K562 (cell line): Measurements from ENCODE around the gene CTIF. TPM values are rescaled to one million over a fixed set of nuclear protein-coding genes. Genes with fewer than 3 reads are reported as not detected.

Experiments used
- ATAC-seq: fragments of 200-7000 bp; cut with Tn5 transposase; 3 replicates; pipeline ENCODE4 v1.9.1; 2020; ENCODE audit warnings: moderate library complexity
- BruUV-seq: library from RNA; stranded (reverse); fragments of 400-500 nt; replicated peaks from 2 replicates; lab custom pipeline; 2021; lab: Mats Ljungman, UMichigan
- CTCF ChIA-PET: fragments of 300-600 bp; formaldehyde crosslinking; extraction: SDS; loops from one replicate; lab custom pipeline; 2021; ENCODE audit warnings: low intra/inter-chr PET ratio; lab: Yijun Ruan, JAX
- POLR2A ChIA-PET: fragments of 300-600, 350-650 bp; sonication (Branson Sonifier 250); formaldehyde crosslinking; extraction: SDS; loops from one replicate; lab custom pipeline; 2021; ENCODE audit warnings: antibody characterized with exemption, inconsistent platforms; lab: Yijun Ruan, JAX
- DNase-seq, 4 experiments: peaks; one replicate each; pipeline versions ENCODE4 v3.0.0 to v3.0.0-alpha.2; 2011 to 2018; ENCODE audit warnings: low spot score in 3 of 4, mixed read lengths in 3 of 4; ENCODE audit errors: extremely low read depth in 1 of 4
- FAIRE-seq: peaks from 2 replicates; lab custom pipeline; 2011; peaks lifted over from hg19 to GRCh38; lab: Jason Lieb, UNC
- H2AFZ ChIP-seq: 2 replicates; pipeline ENCODE4 v1.6.0; 2011; ENCODE audit warnings: low read depth, low read length, control low read depth, inconsistent platforms
- H3K27ac ChIP-seq: fragments of 200-600 bp; 3 replicates; pipeline ENCODE4 v1.8.0; 2011; ENCODE audit warnings: low read depth, mild to moderate bottlenecking, control low read depth, inconsistent platforms, low read length, moderate library complexity, mixed read lengths; ENCODE audit errors: extremely low read depth
- H3K27me3 ChIP-seq, 2 experiments: fragments of 300-600 bp in 1 of 2; 2 replicates in 1 of 2; 3 replicates in 1 of 2; pipeline versions ENCODE4 v1.6.0 to v1.8.0; 2011; ENCODE audit warnings: inconsistent platforms in 2 of 2, low read length in 2 of 2, mild to moderate bottlenecking in 1 of 2, mixed read lengths in 1 of 2, moderate library complexity in 1 of 2; ENCODE audit not compliant: control insufficient read depth in 2 of 2, insufficient read depth in 2 of 2
- H3K36me3 ChIP-seq: fragments of 300-600 bp; 3 replicates; pipeline ENCODE4 v1.8.0; 2011; ENCODE audit warnings: mild to moderate bottlenecking, low read length, inconsistent platforms; ENCODE audit not compliant: control insufficient read depth, insufficient read depth
- H3K4me1 ChIP-seq, 2 experiments: fragments of 200-600 bp in 1 of 2; replicated peaks in 1 of 2; 2 replicates in 1 of 2; 3 replicates in 1 of 2; pipeline versions ENCODE4 v1.5.1 to v1.8.0; 2011; ENCODE audit warnings: inconsistent platforms in 2 of 2, low read length in 2 of 2, mild to moderate bottlenecking in 1 of 2, mixed read lengths in 1 of 2, moderate library complexity in 1 of 2; ENCODE audit not compliant: control insufficient read depth in 2 of 2, insufficient read depth in 2 of 2
- H3K4me2 ChIP-seq: 2 replicates; pipeline ENCODE4 v1.6.1; 2011; ENCODE audit warnings: low read length, control low read depth, inconsistent platforms, mixed read lengths; ENCODE audit not compliant: insufficient read depth
- H3K4me3 ChIP-seq: fragments of 200-600 bp; sonication (generic), shearing (Covaris generic); 2 replicates; pipeline ENCODE4 v1.5.1; 2016; ENCODE audit warnings: control low read depth, inconsistent platforms
- H3K79me2 ChIP-seq: fragments of 200-600 bp; 3 replicates; pipeline ENCODE4 v1.8.0; 2011; ENCODE audit warnings: low read length, inconsistent platforms; ENCODE audit not compliant: control insufficient read depth, insufficient read depth
- H3K9ac ChIP-seq, 2 experiments: 2 replicates each; pipeline versions ENCODE4 v1.6.0 to v1.6.1; 2011; ENCODE audit warnings: low read depth in 2 of 2, low read length in 2 of 2, control low read depth in 1 of 2, inconsistent platforms in 1 of 2, mild to moderate bottlenecking in 1 of 2, mixed read lengths in 1 of 2; ENCODE audit not compliant: insufficient read depth in 1 of 2
- H3K9me1 ChIP-seq: one replicate; pipeline ENCODE4 v1.6.0; 2011; ENCODE audit warnings: inconsistent platforms, mild to moderate bottlenecking, low read length, moderate library complexity; ENCODE audit not compliant: control insufficient read depth, insufficient read depth
- H3K9me3 ChIP-seq: replicated peaks from 2 replicates; pipeline ENCODE4 v1.5.1; 2011; ENCODE audit warnings: low read depth, low read length, inconsistent platforms; ENCODE audit not compliant: control insufficient read depth, insufficient read depth
- H4K20me1 ChIP-seq: replicated peaks from 2 replicates; pipeline ENCODE4 v1.6.1; 2011; ENCODE audit warnings: low read length, inconsistent platforms, mixed read lengths; ENCODE audit not compliant: control insufficient read depth, insufficient read depth
- CREB3L1 ChIP-seq: fragments of 450-650 bp; IDR thresholded peaks from 2 replicates; pipeline ENCODE4 v1.6.1; 2014; ENCODE audit warnings: low read depth, mild to moderate bottlenecking, moderate library complexity, borderline replicate concordance
- GTF2B ChIP-seq: IDR thresholded peaks from 2 replicates; pipeline ENCODE4 v1.6.1; 2011; ENCODE audit not compliant: insufficient read length; ENCODE audit errors: extremely low read depth
- PML ChIP-seq: IDR thresholded peaks from 2 replicates; pipeline ENCODE4 v1.6.1; 2012; ENCODE audit warnings: low read length, inconsistent platforms
- RBFOX2 ChIP-seq: fragments of 200-400 bp; formaldehyde crosslinking; IDR thresholded peaks from 2 replicates; pipeline ENCODE4 v1.6.1; 2017; ENCODE audit warnings: low read depth, mild to moderate bottlenecking, low read length, moderate library complexity
- SMAD2 ChIP-seq: fragments of 150-350 bp; IDR thresholded peaks from 2 replicates; pipeline ENCODE4 v1.6.1; 2014; ENCODE audit warnings: low read depth, mild to moderate bottlenecking, low read length
- ZKSCAN3 ChIP-seq: fragments of 250-450 bp; sonication (Bioruptor Pico); IDR thresholded peaks from 2 replicates; pipeline ENCODE4 v1.4.0; 2020
- ZNF764 ChIP-seq: fragments of 250-450 bp; sonication (Bioruptor Pico); IDR thresholded peaks from 2 replicates; pipeline ENCODE4 v1.4.0; 2020; ENCODE audit warnings: low read depth, mild to moderate bottlenecking, moderate library complexity
- WGBS: fragments of 100-300 bp; shearing (Covaris generic); methylation state at CpG from one replicate; pipeline ENCODE4 v1.1.6; 2016; ENCODE audit warnings: low coverage, mixed read lengths; ENCODE audit not compliant: insufficient coverage; ENCODE audit errors: missing lambda C conversion rate; 5-methylcytosine and 5-hydroxymethylcytosine counted together
- in situ Hi-C: fragments of 300-500 bp; cut with MboI; formaldehyde crosslinking; loops from 4 replicates; pipeline ENCODE4 v1.15.0; 2018; ENCODE audit warnings: inconsistent platforms, mixed read lengths
- intact Hi-C: fragments of 100-400 bp; cut with micrococcal nuclease; formaldehyde crosslinking; loops from 2 replicates; pipeline ENCODE4 v1.14.2; 2022
- polyA plus RNA-seq, 8 experiments: library from polyadenylated mRNA; depleted of rRNA in 4 of 8; stranded (reverse) in 5 of 8; unstranded in 3 of 8; fragments of >200 nt; fragmentation: Nextera tagmentation in 2 of 8; fragmentation: Illumina TruSeq in 1 of 8; extraction: Ambion mirVana in 2 of 8; extraction: Trizol in 1 of 8; gene quantifications; 2 replicates each; pipeline versions ENCODE4 v1.2.1 to v1.2.3, GENCODE V29; 2011 to 2014; ENCODE audit warnings: inconsistent platforms in 1 of 8, missing spikeins in 1 of 8
- total RNA-seq, 7 experiments: library from RNA; depleted of rRNA in 6 of 7; stranded (reverse); fragments of >200 nt in 6 of 7; fragmentation: Illumina TruSeq in 2 of 7; extraction: Trizol in 2 of 7; gene quantifications; 2 replicates each; pipeline versions ENCODE4 v1.2.1 to v1.2.3, GENCODE V29; 2011 to 2021; ENCODE audit warnings: low replicate concordance in 1 of 7
- TF ChIP-seq, protein P1 (sequence below): fragments of 250-450 bp; sonication (Bioruptor Pico); IDR thresholded peaks from 2 replicates; pipeline ENCODE4 v1.5.0; 2021; ENCODE audit warnings: mild to moderate bottlenecking, moderate library complexity
- TF ChIP-seq, protein P2 (sequence below): fragments of 250-450 bp; sonication (Bioruptor Pico); IDR thresholded peaks from 2 replicates; pipeline ENCODE4 v1.4.0; 2020; ENCODE audit warnings: mild to moderate bottlenecking, moderate library complexity, borderline replicate concordance
- TF ChIP-seq, protein P3 (sequence below): fragments of 450-650 bp; formaldehyde crosslinking; IDR thresholded peaks from 2 replicates; pipeline ENCODE4 v1.4.0; 2020; ENCODE audit warnings: mild to moderate bottlenecking

CTIF gene
- total and polyA plus RNA-seq, 9 of the 15 experiments (the other 6 are each of a cell fraction or from before 2014, with no cell fraction given), result 0.17 to 11.5 (median 2.2) TPM

DNA sequence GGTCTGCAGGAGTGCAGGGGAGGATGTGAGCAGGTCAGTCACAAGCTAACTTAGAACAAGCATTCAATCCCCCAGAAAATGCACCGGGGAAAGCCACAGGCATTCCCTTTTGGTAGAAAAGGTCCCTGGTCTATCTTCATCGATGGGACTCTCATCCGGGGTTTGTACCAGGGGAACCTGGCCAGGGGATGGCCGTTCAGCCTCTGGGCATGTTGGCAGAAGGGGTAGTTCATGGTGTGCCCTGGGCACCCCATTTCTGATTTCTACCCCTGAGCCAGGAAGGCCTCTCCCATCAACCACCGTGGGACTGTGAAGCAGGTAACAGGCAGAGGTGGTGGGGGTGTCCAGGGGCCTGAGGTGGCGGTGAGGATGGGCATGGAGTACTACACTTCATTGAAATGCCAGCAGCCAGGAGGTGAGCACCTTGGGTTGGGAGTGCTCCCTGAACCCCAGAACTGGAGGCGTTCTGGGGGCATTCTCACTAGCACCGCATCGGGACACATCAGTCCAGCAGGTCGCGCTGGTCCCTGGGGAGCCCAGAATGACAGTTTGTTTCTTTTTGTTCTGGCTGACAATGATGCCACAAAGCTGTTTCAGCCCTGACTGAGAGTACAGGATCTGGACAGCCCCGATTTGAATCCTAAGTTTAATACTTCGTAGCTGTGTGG is 239.6 kb downstream of the CTIF start:
- ChIA-PET CTCF (no interaction called here), POLR2A (no interaction called here)
- intact Hi-C loops (no loop called here), in situ Hi-C loops (loop anchor here (10.0 kb wide), 1 partner anchor 94 kb away; no protein-coding TSS in a partner anchor)
- Histone ChIP-seq H3K9me3 (no peaks in the 10 kb centered on the region), H3K4me2 (no peak overlapping the region), H3K27ac (no peak overlapping the region), H4K20me1 (peaks cover 27% of the 10 kb centered on the region), H3K4me1 (peaks cover 18 to 39% of the 10 kb centered on the region in 2 experiments), H3K79me2 (no peaks in the 10 kb centered on the region), H3K4me3 (no peak overlapping the region), H3K36me3 (no peaks in the 10 kb centered on the region), H3K9me1 (no peaks in the 10 kb centered on the region), H3K9ac (no peak overlapping the region), H2AFZ (no peak overlapping the region), H3K27me3 (no peaks in the 10 kb centered on the region)
- no peak for ATAC-seq
- 82% methylated on average over 11 of the region's 13 CpGs for WGBS
- no TSS peak for BruUV-seq
- FAIRE-seq, result no peak
- DNase-seq, result no peak
- no peak for TF ChIP-seq ZKSCAN3 (CRISPR knock-in tag)
- TF ChIP-seq SMAD2, result no peak
- no peak for TF ChIP-seq GTF2B
- TF ChIP-seq, protein P1, sequence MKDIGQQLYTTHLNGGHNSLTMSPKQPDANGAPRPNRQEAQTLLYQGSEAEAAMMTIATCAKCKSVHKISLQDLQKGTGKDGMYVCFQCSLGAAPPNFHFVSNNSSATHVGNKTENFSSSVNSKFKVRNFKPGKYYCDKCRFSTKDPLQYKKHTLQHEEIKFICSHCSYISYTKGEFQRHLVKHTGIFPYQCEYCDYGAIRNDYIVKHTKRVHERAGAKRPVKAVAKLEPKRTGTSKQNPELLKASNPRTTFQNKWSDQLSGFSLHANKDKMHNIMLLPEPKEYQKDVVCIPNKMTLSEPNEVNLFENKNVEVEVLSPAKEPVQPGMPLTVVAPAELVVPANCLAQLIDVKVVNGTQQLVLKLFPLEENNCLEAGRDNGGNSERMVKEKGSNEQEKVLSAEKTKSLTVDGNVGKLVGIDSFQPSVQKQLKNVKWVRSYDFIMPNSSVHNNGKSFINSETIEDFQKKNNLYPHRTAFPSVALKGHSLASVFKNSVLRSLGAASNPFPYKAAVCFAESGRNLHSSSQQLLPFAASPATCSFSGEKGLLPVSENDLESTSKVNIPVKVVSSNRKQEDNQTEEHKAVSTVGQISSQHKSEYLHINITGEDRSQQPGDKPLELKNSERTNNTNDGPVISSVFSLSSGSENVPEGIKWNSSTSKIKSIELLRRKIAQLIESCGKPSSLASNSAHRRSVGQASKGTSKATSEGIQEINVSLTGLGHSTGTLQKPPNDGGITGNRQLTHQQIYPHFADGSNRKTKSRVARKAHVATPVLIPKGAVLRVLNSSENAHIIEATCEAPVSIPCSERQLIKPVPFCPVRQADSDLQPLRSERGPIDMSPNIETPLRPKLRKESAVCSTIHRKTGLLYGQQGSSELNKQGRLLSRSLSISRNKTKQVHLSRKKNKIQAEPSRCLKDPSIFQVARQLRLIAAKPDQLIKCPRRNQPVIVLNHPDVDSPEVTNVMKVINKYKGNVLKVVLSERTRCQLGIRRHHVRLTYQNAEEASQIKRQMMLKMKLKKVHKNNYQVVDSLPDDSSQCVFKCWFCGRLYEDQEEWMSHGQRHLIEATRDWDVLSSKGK (CRISPR knock-in tag), result no peak
- TF ChIP-seq RBFOX2, result no peak
- TF ChIP-seq PML, result no peak
- TF ChIP-seq, protein P2, sequence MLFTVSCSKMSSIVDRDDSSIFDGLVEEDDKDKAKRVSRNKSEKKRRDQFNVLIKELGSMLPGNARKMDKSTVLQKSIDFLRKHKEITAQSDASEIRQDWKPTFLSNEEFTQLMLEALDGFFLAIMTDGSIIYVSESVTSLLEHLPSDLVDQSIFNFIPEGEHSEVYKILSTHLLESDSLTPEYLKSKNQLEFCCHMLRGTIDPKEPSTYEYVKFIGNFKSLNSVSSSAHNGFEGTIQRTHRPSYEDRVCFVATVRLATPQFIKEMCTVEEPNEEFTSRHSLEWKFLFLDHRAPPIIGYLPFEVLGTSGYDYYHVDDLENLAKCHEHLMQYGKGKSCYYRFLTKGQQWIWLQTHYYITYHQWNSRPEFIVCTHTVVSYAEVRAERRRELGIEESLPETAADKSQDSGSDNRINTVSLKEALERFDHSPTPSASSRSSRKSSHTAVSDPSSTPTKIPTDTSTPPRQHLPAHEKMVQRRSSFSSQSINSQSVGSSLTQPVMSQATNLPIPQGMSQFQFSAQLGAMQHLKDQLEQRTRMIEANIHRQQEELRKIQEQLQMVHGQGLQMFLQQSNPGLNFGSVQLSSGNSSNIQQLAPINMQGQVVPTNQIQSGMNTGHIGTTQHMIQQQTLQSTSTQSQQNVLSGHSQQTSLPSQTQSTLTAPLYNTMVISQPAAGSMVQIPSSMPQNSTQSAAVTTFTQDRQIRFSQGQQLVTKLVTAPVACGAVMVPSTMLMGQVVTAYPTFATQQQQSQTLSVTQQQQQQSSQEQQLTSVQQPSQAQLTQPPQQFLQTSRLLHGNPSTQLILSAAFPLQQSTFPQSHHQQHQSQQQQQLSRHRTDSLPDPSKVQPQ (CRISPR knock-in tag), result no peak
- no peak for TF ChIP-seq CREB3L1
- TF ChIP-seq ZNF764, result no peak
- TF ChIP-seq, protein P3, sequence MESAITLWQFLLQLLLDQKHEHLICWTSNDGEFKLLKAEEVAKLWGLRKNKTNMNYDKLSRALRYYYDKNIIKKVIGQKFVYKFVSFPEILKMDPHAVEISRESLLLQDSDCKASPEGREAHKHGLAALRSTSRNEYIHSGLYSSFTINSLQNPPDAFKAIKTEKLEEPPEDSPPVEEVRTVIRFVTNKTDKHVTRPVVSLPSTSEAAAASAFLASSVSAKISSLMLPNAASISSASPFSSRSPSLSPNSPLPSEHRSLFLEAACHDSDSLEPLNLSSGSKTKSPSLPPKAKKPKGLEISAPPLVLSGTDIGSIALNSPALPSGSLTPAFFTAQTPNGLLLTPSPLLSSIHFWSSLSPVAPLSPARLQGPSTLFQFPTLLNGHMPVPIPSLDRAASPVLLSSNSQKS (CRISPR knock-in tag), result no peak
